Neural crest cell (in vitro differentiated cells): ENCODE results near the gene ZC3H11A. TPM values are rescaled to one million over a fixed set of nuclear protein-coding genes. Genes with fewer than 3 reads are reported as not detected.

Experiments used
- DNase-seq: peaks from one replicate; pipeline ENCODE4 v3.0.0; 2021; ENCODE audit warnings: low read depth, mixed read lengths, low spot score
- H3K27ac Mint-ChIP-seq: one replicate; pipeline ENCODE4 v1.8.0; 2021; ENCODE audit warnings: mild to moderate bottlenecking, mixed read lengths; ENCODE audit not compliant: unreplicated experiment
- H3K27me3 Mint-ChIP-seq: 2 replicates; pipeline ENCODE4 v1.8.0; 2021; ENCODE audit warnings: low read depth, mild to moderate bottlenecking, mixed read lengths
- H3K36me3 Mint-ChIP-seq: 2 replicates; pipeline ENCODE4 v1.8.0; 2021; ENCODE audit warnings: low read depth, mild to moderate bottlenecking, mixed read lengths
- H3K4me1 Mint-ChIP-seq: 2 replicates; pipeline ENCODE4 v1.8.0; 2021; ENCODE audit warnings: mixed read lengths
- H3K4me3 Mint-ChIP-seq: one replicate; pipeline ENCODE4 v1.8.0; 2021; ENCODE audit warnings: mild to moderate bottlenecking, mixed read lengths
- H3K9me3 Mint-ChIP-seq: 2 replicates; pipeline ENCODE4 v1.8.0; 2021; ENCODE audit warnings: mixed read lengths
- CTCF ChIP-seq: fragments of 200-600 bp; sonication (generic); conservative IDR thresholded peaks from 2 replicates; pipeline ENCODE4 v1.5.0; 2021; ENCODE audit warnings: antibody characterized with exemption, mild to moderate bottlenecking
- total RNA-seq: library from RNA; stranded (reverse); gene quantifications from 2 replicates; pipeline ENCODE4 v1.2.1, GENCODE V29; 2021

Gene ZC3H11A
- total RNA-seq, 1 donor from 2014 or later = 101 TPM

GRCh38 chr1:203797948-203798655 is 2.7 kb downstream of the ZC3H11A start:
- DNase-seq = no peak
- no peak overlapping the region for H3K27ac Mint-ChIP-seq
- TF ChIP-seq CTCF = no peak
- H3K4me1 Mint-ChIP-seq = peaks cover 58% of the 10 kb centered on the region
- peaks cover 20% of the 10 kb centered on the region for H3K9me3 Mint-ChIP-seq
- H3K36me3 Mint-ChIP-seq = peaks cover 51% of the 10 kb centered on the region
- peak overlapping the region; percentile 99 for H3K4me3 Mint-ChIP-seq
- peaks cover 3% of the 10 kb centered on the region for H3K27me3 Mint-ChIP-seq

- H3K27me3 Mint-ChIP-seq = peaks cover 3% of the 10 kb centered on the region
- no peak overlapping the region for H3K27ac Mint-ChIP-seq
- H3K36me3 Mint-ChIP-seq = peaks cover 52% of the 10 kb centered on the region
- H3K4me1 Mint-ChIP-seq = peaks cover 58% of the 10 kb centered on the region
- no peak for DNase-seq
- H3K9me3 Mint-ChIP-seq = peaks cover 20% of the 10 kb centered on the region
- TF ChIP-seq CTCF = no peak
- peak overlapping the region; percentile 79 for H3K4me3 Mint-ChIP-seq
Observed at GRCh38 chr1:203799157-203799556, 3.7 kb downstream of the ZC3H11A start.

DNA sequence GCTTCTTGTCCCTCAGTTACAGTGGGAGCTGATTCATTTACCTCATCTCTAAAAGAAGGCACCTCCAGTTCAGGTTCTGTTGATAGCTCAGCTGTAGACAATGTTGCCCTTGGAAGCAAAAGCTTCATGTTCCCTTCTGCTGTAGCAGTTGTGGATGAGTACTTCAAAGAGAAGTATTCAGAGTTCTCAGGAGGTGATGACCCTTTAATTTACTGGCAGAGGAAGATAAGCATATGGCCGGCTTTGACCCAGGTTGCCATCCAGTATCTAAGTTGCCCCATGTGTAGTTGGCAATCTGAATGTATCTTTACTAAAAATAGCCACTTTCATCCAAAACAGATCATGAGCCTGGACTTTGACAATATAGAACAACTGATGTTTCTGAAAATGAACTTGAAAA is 4.5 kb downstream of the ZC3H11A start:
- no peak for TF ChIP-seq CTCF
- DNase-seq = no peak
- H3K27ac Mint-ChIP-seq = no peak overlapping the region
- H3K27me3 Mint-ChIP-seq = peaks cover 3% of the 10 kb centered on the region
- peaks cover 55% of the 10 kb centered on the region for H3K36me3 Mint-ChIP-seq
- H3K4me3 Mint-ChIP-seq = peak overlapping the region; percentile 79
- H3K9me3 Mint-ChIP-seq = peaks cover 20% of the 10 kb centered on the region
- peaks cover 54% of the 10 kb centered on the region for H3K4me1 Mint-ChIP-seq

GRCh38 chr1:203805689-203806088 is 10.3 kb downstream of the ZC3H11A start:
- no peak for TF ChIP-seq CTCF
- no peak overlapping the region for H3K4me3 Mint-ChIP-seq
- no peaks in the 10 kb centered on the region for H3K27me3 Mint-ChIP-seq
- H3K36me3 Mint-ChIP-seq = peaks cover 20% of the 10 kb centered on the region
- H3K9me3 Mint-ChIP-seq = no peaks in the 10 kb centered on the region
- no peak overlapping the region for H3K27ac Mint-ChIP-seq
- no peak for DNase-seq
- peaks cover 10% of the 10 kb centered on the region for H3K4me1 Mint-ChIP-seq

DNA sequence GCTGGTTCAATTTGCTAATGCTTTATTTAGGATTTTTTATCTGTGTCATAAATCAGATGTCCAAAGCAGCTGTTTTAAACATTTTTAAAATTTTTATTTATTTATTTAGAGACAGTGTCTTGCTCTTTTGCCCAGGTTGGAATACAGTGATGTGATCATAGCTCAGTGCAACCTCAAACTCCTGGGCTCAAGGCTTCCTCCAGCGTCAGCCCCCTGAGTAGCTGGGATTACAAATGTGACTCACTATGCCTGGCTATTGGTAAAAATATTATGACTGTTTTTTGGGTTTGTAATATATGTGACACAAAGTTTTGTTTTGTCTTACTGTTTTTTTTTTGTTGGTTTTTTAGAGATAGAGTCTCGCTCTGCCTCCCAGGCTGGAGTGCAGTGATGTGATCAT is 11.8 kb downstream of the ZC3H11A start:
- Mint-ChIP-seq H3K4me3 (no peak overlapping the region), H3K27ac (no peak overlapping the region), H3K9me3 (no peaks in the 10 kb centered on the region), H3K4me1 (peaks cover 5% of the 10 kb centered on the region), H3K27me3 (no peaks in the 10 kb centered on the region), H3K36me3 (peaks cover 20% of the 10 kb centered on the region)
- TF ChIP-seq CTCF = no peak
- no peak for DNase-seq
